GM18909 (cell line): Measurements from ENCODE around the gene AOAH.
"Not testable (repeated sequence)": the region's sequence is repeated elsewhere in the genome, so short reads cannot be mapped to it uniquely, and the experiment has no call there.

Source experiments
- ATAC-seq: cut with Tn5 transposase; IDR thresholded peaks from one replicate; pipeline ENCODE4 v1.9.1; 2021; ENCODE audit warnings: mild to moderate bottlenecking; ENCODE audit not compliant: unreplicated experiment, poor library complexity

Gene AOAH

GRCh38 chr7:36523371-36524101 lies 200.8 kb downstream of the AOAH start:
- ATAC-seq, result no peak

GRCh38 chr7:36522453-36523007 lies 201.8 kb downstream of the AOAH start:
- no peak for ATAC-seq

DNA sequence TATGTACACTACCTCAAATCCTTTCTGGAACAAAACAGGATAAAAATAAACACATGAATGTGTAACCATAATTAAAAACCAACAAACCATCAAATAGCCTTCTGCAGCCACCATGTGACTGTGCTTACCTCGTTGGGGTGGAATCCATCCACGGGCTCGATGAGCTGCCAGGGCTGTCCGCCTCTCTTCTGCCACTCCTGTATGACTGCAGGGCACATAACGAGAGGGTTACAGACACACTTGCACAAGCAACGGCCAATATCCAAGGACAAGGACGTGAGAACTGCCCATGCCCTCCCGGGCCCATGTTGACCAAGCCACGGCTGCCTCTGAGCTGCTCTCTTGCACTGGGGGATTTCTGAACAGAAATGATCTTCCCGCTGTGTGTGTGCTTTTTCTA lies 202.4 kb downstream of the AOAH start:
- ATAC-seq, result no peak

DNA sequence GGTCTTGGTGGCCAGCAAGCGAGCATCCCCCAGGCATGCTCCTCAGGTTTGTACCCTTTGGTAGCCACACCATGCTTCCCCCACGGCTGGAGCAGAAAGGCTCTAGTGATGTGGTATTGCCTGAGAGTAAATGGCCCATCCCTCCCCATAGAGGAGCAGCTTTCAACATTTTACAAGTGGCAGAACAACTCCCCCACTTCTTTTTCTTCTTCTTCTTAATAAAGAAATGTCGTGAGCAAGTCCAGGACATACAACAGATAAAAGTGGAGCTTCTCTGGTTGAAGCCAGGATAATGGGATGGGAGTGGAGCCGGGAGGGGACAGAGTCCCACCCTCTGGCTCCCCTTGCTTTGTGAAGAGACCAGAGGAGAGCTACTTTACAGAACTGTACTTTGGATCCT lies 203.2 kb downstream of the AOAH start:
- ATAC-seq, result no peak

DNA sequence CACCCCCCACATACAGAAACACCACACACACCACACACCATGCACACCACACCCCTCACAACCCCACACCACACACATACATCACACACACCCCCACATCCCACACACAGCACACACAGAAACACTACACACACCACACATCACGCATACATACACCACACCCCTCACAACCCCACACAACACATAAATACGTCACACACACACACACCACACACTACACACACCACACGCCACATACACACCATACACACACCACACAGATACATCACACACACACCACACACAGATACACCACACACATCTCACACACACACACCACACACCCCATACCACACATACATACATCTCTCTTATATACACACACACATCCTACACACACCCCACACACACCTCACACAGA lies 208.4 kb downstream of the AOAH start:
- ATAC-seq, result no peak

DNA sequence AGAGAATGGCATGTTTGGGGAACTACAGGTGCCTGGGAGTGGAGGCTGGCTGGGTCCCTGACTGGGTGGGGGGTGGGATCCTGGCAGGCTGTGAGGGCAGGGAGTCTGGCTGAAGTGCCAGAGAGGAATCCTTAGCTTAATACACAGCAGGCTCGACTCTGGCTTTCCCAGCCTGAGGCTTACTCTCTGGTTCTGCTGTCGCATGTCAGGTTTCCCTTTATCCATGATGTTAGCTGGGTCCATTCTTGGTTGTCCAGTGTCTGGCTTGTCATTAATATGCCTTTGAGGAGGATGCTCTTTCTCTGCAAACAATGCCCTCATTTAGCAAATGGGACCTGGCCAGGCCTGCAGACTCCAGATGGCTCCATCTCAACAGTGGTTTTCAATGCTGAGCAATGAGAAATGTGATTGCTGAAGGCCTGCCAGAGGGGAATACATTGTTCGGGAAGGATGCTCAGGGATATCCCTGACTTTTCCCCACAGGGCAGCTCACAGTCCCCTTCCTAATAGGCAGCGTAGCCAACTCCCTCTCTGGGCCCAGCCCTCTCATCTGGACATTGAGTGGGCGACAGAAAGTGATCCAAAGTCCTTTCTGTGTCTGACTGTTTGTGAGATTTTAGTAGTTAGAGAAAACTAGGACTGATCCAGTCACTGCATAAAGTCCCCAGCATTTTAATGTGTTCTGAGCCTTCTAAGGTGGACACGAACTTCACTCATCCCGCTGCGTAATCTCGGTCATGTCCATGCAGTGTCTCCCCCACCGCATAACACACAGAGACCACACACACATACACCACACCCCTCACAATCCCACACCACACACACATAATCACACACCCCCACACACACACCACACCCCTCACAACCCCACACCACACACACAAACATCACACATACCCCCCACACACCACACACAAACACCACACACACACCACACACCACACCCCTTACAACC lies 209.7 kb downstream of the AOAH start:
- ATAC-seq, result no peak

DNA sequence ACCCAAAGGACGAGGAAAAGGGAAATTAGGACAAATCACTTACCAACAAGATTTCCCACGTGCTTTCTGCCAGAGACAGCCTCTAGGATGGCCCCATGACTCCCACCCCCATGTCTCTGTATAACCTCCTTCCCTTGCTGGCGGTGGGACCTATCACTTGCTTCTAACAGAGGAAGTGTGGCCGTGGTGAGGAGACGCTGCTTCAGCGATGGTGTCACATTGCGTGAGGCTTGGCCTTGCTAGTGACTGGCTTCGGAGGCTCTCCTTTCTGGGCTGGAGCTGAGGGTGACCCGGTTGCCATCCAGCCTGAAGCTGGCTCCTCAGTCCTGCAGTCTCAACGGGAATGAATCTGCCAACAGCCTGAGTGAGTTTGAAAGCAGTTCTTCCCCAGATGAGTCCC lies 210.9 kb downstream of the AOAH start:
- no peak for ATAC-seq

GRCh38 chr7:36512616-36513015 lies 211.7 kb downstream of the AOAH start:
- ATAC-seq, result no peak

GRCh38 chr7:36509962-36510361 lies 214.3 kb downstream of the AOAH start:
- no peak for ATAC-seq

GRCh38 chr7:36507475-36508440 lies 216.5 kb downstream of the AOAH start:
- no peak for ATAC-seq

GRCh38 chr7:36506820-36507219 lies 217.5 kb downstream of the AOAH start:
- no peak for ATAC-seq

DNA sequence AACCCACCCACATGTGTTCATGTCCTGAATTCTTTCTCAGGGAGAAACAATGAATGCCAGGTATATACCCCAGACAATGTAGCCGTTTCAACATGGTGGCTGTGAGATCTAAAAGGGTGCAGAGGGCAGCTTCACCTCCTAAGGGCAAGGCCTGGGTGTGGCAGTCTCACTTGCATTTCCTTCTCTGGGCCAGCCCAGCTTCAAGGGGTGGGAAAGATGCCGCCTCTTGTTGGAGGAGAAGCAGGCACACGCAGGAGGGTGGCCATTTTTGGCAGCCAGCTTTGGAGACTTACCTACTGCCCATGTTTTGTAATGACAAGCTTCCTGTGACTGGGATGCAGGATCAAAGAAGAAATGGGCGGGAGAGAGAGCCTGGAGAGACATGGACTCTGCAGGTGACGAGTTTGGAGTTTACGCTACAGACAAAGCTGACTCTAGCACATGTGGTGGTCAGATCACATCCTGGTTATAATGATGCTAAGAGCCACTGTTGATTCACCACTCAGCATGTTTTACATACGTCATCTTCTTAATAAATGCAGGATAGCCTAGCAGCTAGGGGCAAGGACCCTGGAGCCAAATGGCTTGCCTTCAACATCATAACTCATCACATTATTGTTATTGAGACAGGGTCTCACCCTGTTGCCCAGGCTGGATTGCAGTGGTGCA lies 218.0 kb downstream of the AOAH start:
- no peak for ATAC-seq

GRCh38 chr7:36504617-36505016 lies 219.7 kb downstream of the AOAH start:
- not testable (repeated sequence) for ATAC-seq

GRCh38 chr7:36504216-36504615 lies 220.1 kb downstream of the AOAH start:
- not testable (repeated sequence) for ATAC-seq

GRCh38 chr7:36497775-36498174 lies 226.5 kb downstream of the AOAH start:
- ATAC-seq, result no peak

DNA sequence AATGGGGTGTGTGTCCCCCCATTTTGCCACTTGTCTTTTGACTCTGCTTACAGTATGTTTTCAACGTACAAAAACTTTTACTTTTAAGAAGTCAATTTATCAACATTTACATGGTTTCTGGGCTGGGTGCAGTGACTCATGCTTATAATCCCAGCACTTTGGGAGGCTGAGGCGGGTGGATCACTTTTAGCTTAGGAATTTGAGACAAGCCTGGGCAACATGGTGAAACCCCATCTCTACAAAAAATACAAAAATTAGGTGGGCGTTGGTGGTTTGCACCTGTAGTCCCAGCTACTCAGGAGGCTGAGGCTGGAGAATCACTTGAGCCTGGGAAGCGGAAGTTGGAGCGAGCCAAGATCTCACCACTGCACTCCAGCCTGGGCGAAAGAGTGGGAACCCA lies 227.1 kb downstream of the AOAH start:
- not testable (repeated sequence) for ATAC-seq

DNA sequence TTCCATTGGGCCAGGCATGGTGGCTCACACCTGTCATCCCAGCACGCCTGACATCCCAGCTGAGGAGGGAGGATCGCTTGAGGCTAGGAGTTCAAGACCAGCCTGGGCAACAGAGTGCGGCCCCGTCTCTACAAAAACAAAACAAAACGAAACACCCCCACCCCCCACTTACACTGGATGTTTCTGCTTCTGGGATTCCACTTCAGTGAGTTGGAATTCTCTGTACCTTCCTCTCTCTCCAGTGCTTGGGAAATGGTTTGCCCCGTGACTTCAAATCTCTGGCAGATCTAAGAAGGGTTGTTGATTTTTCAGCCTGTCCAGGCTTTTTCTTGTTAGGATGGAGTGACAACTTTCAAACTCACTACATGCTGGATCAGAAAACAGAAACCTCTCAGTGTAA lies 227.7 kb downstream of the AOAH start:
- no peak for ATAC-seq

- ATAC-seq, result no peak
Observed at GRCh38 chr7:36491317-36491716, 233.0 kb downstream of the AOAH start.

DNA sequence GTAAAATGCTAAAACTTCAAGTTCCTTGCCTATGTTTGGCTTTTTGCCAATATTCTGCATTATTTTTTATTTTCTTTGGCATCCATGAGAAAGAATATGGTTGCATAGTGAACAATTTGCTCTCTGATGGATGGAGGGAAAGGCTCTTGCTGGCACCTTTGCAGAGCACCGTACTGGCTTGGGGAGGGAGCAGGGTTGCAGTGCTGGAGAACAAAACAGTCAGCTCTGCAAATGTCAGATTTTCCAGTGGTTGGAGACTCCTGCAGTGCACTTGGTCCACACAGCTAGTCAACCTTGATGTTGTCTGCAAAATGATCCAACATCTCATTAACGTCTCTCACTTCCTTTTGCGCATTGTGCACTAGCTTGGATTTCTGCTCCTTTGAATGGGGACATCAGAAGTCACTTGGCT lies 233.9 kb downstream of the AOAH start:
- ATAC-seq, result no peak
